GM19397 (cell line): Measurements from ENCODE around the gene LBX1.

Experiments used
- ATAC-seq: cut with Tn5 transposase; IDR thresholded peaks from one replicate; pipeline ENCODE4 v1.9.1; 2021; ENCODE audit warnings: mild to moderate bottlenecking, moderate library complexity; ENCODE audit not compliant: unreplicated experiment

Gene LBX1

GRCh38 chr10:101229266-101230182, at the start of gene LBX1:
Gene LBX1, minus strand, starts transcription at chr10:101229463. Its CDS starts 648 bp downstream, at chr10:101228815.
- no peak for ATAC-seq

- ATAC-seq: no peak
Measured at GRCh38 chr10:101273741-101274140, 44.5 kb upstream of the LBX1 start.

GRCh38 chr10:101273330-101273729, 44.1 kb upstream of the LBX1 start:
- ATAC-seq: no peak

- no peak for ATAC-seq
Measured at GRCh38 chr10:101272229-101272868, 43.1 kb upstream of the LBX1 start.

GRCh38 chr10:101270763-101271162, 41.5 kb upstream of the LBX1 start:
- no peak for ATAC-seq

- ATAC-seq: no peak
Measured at GRCh38 chr10:101267776-101268175, 38.5 kb upstream of the LBX1 start.

GRCh38 chr10:101267290-101267680, 38.0 kb upstream of the LBX1 start:
- no peak for ATAC-seq

- ATAC-seq: no peak
Measured at GRCh38 chr10:101266381-101267289, 37.4 kb upstream of the LBX1 start.

- ATAC-seq: no peak
Measured at GRCh38 chr10:101263150-101263752, 34.0 kb upstream of the LBX1 start.

- ATAC-seq: no peak
Measured at GRCh38 chr10:101262147-101262546, 32.9 kb upstream of the LBX1 start.

- ATAC-seq: no peak
Measured at GRCh38 chr10:101261702-101262101, 32.4 kb upstream of the LBX1 start.

GRCh38 chr10:101260764-101261481, 31.7 kb upstream of the LBX1 start:
- no peak for ATAC-seq

GRCh38 chr10:101258179-101258885, 29.1 kb upstream of the LBX1 start:
- ATAC-seq: no peak

GRCh38 chr10:101257491-101257890, 28.2 kb upstream of the LBX1 start:
- ATAC-seq: no peak

GRCh38 chr10:101257084-101257483, 27.8 kb upstream of the LBX1 start:
- no peak for ATAC-seq

GRCh38 chr10:101256387-101256786, 27.1 kb upstream of the LBX1 start:
- no peak for ATAC-seq

GRCh38 chr10:101250136-101250535, 20.9 kb upstream of the LBX1 start:
- ATAC-seq: no peak

- no peak for ATAC-seq
Measured at GRCh38 chr10:101249171-101249581, 19.9 kb upstream of the LBX1 start.

GRCh38 chr10:101246639-101247038, 17.4 kb upstream of the LBX1 start:
- ATAC-seq: no peak
